Endothelial cell (in vitro differentiated cells): ENCODE measurements around the gene RALGPS1. TPM values are rescaled to one million over a fixed set of nuclear protein-coding genes. Genes with fewer than 3 reads are reported as not detected.

Experiments
- DNase-seq: peaks from one replicate; pipeline ENCODE4 v3.0.0; 2021; ENCODE audit warnings: low spot score
- H3K27ac Mint-ChIP-seq: one replicate; pipeline ENCODE4 v1.8.0; 2021; ENCODE audit warnings: mixed read lengths, inconsistent platforms; ENCODE audit not compliant: unreplicated experiment
- H3K27me3 Mint-ChIP-seq: one replicate; pipeline ENCODE4 v1.8.0; 2021; ENCODE audit warnings: mild to moderate bottlenecking, moderate library complexity, mixed read lengths, inconsistent platforms; ENCODE audit not compliant: unreplicated experiment
- H3K36me3 Mint-ChIP-seq: one replicate; pipeline ENCODE4 v1.8.0; 2021; ENCODE audit warnings: mild to moderate bottlenecking, low read depth, mixed read lengths, inconsistent platforms; ENCODE audit not compliant: unreplicated experiment
- H3K4me1 Mint-ChIP-seq: one replicate; pipeline ENCODE4 v1.8.0; 2021; ENCODE audit warnings: mild to moderate bottlenecking, mixed read lengths, inconsistent platforms; ENCODE audit not compliant: unreplicated experiment
- H3K4me3 Mint-ChIP-seq: one replicate; pipeline ENCODE4 v1.8.0; 2021; ENCODE audit warnings: mild to moderate bottlenecking, mixed read lengths, inconsistent platforms; ENCODE audit not compliant: unreplicated experiment
- H3K9me3 Mint-ChIP-seq: one replicate; pipeline ENCODE4 v1.8.0; 2021; ENCODE audit warnings: mixed read lengths, inconsistent platforms; ENCODE audit not compliant: unreplicated experiment
- total RNA-seq: library from RNA; stranded (reverse); fragmentation: NEBNext Ultra II Directional; extraction: Animal tissue kit (Norgen Biotek cat#: 25700); gene quantifications from one replicate; pipeline ENCODE4 v1.2.1, GENCODE V29; 2021; ENCODE audit not compliant: unreplicated experiment
- TF ChIP-seq, protein P1 (sequence below): fragments of 200-600 bp; sonication (generic); IDR thresholded peaks from one replicate; pipeline ENCODE4 v1.5.0; 2021; ENCODE audit warnings: antibody characterized with exemption; ENCODE audit not compliant: unreplicated experiment

The RALGPS1 gene
- total RNA-seq, 1 donor from 2014 or later, result 6.4 TPM

DNA sequence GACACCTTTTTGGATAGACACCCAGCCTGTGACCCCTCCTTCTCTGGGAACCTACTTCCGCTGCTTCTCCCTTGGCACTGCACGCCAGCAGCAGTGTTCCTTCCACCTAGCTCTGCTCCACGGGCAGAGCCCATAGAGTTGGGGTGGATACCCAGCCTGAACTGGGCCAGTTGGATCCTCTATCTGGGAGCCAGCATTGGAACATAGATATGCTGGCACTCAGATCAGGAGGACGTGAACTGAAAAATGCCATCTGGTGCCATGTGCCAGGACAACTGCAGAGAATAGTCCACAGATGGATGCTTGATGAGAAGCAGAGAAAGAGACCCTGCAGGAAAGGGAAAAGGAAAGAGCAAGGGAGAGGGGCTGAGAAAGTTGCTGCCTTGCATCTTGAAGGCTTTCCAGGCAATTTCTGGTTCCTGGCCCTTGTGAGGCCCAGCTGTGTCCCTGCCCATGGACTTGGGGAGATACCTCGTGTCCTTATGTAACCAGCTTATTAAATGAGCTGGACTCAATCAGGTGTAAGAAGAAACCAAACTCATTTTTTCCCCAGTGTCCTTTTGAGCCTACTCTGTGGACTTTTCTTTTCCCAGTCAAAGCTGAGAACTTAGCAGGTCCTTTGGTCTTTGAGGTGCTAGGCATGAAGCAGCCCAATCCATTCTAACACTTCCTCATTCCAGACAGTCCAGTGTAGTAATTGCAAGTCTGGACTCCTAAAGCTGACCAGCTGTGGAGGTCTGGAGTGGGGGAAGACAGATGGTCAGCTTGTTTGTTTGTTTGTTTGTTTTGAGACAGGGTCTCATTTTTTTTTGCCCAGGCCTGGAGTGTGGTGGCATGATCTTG, 168.8 kb downstream of the RALGPS1 start:
- no peak overlapping the region for H3K4me3 Mint-ChIP-seq
- H3K4me1 Mint-ChIP-seq, result peaks cover 7% of the 10 kb centered on the region
- H3K27ac Mint-ChIP-seq, result no peak overlapping the region
- H3K9me3 Mint-ChIP-seq, result no peaks in the 10 kb centered on the region
- no peaks in the 10 kb centered on the region for H3K27me3 Mint-ChIP-seq
- TF ChIP-seq, protein P1, sequence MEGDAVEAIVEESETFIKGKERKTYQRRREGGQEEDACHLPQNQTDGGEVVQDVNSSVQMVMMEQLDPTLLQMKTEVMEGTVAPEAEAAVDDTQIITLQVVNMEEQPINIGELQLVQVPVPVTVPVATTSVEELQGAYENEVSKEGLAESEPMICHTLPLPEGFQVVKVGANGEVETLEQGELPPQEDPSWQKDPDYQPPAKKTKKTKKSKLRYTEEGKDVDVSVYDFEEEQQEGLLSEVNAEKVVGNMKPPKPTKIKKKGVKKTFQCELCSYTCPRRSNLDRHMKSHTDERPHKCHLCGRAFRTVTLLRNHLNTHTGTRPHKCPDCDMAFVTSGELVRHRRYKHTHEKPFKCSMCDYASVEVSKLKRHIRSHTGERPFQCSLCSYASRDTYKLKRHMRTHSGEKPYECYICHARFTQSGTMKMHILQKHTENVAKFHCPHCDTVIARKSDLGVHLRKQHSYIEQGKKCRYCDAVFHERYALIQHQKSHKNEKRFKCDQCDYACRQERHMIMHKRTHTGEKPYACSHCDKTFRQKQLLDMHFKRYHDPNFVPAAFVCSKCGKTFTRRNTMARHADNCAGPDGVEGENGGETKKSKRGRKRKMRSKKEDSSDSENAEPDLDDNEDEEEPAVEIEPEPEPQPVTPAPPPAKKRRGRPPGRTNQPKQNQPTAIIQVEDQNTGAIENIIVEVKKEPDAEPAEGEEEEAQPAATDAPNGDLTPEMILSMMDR, result no peak
- DNase-seq, result no peak
- peaks cover 8% of the 10 kb centered on the region for H3K36me3 Mint-ChIP-seq

DNA sequence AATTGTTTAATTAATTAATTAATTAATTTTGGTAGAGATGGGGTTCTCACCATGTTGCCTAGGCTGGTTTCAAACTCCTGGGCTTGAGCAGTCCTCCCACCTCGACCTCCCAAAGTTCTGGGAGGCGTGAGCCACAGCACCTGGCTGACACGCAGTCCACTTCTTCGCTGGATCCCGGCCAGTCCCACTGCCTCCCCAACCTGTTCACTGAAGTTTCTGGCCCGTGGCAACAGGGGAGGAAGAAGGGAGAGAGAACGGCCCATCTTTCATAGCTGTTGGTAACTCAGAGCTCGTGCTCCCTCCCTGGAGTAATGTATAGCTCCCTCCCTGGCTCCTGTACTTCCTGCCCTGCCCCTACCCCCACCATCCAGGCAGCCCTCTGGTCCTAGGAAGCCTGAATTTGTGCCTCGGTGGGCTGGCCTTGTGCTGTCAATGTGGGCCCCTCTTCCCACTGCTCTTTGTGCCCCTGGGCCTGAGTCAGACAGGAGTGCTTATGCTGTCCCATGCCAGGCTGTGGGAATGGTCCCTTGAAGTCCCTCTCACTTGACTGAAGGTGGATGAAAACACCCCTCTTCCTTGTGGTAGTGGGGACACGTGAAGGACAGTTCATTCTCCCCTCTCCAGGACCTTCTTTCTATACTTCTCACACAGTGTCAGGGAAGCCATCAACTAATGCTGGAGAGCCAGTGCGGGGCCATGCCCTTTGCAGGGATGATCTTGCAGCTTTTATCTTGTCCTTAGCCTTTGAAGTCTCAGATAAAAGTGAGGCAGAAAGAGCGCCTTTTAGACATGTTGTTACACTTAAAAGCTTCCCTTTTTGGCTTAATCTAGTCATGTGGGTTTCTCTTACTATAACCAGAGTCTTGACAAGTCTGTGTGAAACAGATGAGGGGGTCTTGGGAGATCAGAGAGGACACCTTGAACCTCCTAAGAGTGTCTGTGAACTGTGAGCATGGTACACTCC, 169.8 kb downstream of the RALGPS1 start:
- Mint-ChIP-seq H3K36me3 (peaks cover 5% of the 10 kb centered on the region), H3K4me3 (no peak overlapping the region), H3K4me1 (peaks cover 7% of the 10 kb centered on the region), H3K27ac (no peak overlapping the region), H3K9me3 (no peaks in the 10 kb centered on the region), H3K27me3 (peaks cover 3% of the 10 kb centered on the region)
- TF ChIP-seq, protein P1, result no peak
- DNase-seq, result no peak

DNA sequence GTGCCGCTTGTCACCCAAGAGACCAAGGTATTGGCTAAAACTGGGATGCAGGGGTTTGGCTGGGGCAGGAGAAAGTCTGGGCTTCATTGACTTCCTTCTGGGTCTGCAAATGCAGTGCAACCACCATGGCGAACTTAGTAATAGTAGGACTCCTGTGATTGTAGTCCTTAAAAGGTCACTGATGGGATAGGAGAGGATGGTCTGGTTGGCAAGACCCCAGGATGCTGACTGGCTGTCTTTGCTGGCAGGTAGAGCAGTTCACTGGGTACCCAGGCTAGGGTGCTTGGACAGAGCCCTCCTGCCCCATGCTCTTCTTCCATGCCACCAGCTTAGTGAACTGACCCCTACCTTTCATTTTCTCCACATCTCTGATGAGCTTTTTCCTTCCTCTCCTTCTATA, 170.6 kb downstream of the RALGPS1 start:
- H3K36me3 Mint-ChIP-seq, result peaks cover 4% of the 10 kb centered on the region
- TF ChIP-seq, protein P1, result no peak
- H3K4me3 Mint-ChIP-seq, result no peak overlapping the region
- DNase-seq, result no peak
- no peaks in the 10 kb centered on the region for H3K9me3 Mint-ChIP-seq
- no peak overlapping the region for H3K27ac Mint-ChIP-seq
- peaks cover 3% of the 10 kb centered on the region for H3K27me3 Mint-ChIP-seq
- peaks cover 7% of the 10 kb centered on the region for H3K4me1 Mint-ChIP-seq

DNA sequence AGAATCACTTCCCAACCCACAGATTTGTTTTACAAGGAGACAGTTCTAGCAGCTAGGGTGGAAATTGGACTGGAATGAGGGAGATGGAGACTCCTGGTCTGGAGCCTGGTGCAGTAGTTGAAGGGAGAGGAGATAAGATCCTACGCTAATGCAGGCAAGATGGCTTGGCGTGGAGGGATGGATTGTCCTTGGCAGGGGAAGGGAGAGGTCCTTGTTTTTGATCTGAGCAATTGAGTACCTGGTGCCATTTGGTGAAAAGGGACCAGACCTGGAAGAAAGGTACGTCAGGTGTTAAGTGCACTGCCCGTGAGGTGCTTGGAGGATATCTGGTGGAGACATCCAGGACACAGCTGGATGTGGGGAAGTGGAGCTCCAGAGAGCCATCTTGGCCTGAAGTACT, 172.2 kb downstream of the RALGPS1 start:
- peaks cover 4% of the 10 kb centered on the region for H3K36me3 Mint-ChIP-seq
- TF ChIP-seq, protein P1, result no peak
- H3K4me3 Mint-ChIP-seq, result no peak overlapping the region
- H3K27me3 Mint-ChIP-seq, result peaks cover 4% of the 10 kb centered on the region
- no peak overlapping the region for H3K27ac Mint-ChIP-seq
- no peak for DNase-seq
- H3K9me3 Mint-ChIP-seq, result no peaks in the 10 kb centered on the region
- peaks cover 7% of the 10 kb centered on the region for H3K4me1 Mint-ChIP-seq
